Measurements from ENCODE around the gene WDR7.

WDR7 gene

GRCh38 chr18:57004366-57005121 is 353.4 kb downstream of the WDR7 start:
- peak; percentile 72 for DNase-seq

GRCh38 chr18:57008001-57008686 is 357.0 kb downstream of the WDR7 start:
- DNase-seq: peak; percentile 23

GRCh38 chr18:57009844-57010243 is 358.7 kb downstream of the WDR7 start:
- no peak for DNase-seq

GRCh38 chr18:57014772-57015413 is 363.7 kb downstream of the WDR7 start:
- no peak for DNase-seq

GRCh38 chr18:57015451-57015850 is 364.3 kb downstream of the WDR7 start:
- no peak for DNase-seq

- no peak for DNase-seq
Measured at GRCh38 chr18:57018845-57019244, 367.7 kb downstream of the WDR7 start.

GRCh38 chr18:57022716-57023115 is 371.6 kb downstream of the WDR7 start:
- DNase-seq: no peak

- no peak for DNase-seq
Measured at GRCh38 chr18:57023275-57023882, 372.2 kb downstream of the WDR7 start.

- DNase-seq: no peak
Measured at GRCh38 chr18:57025540-57025939, 374.4 kb downstream of the WDR7 start.

GRCh38 chr18:57026316-57026715 is 375.2 kb downstream of the WDR7 start:
- no peak for DNase-seq

GRCh38 chr18:57027190-57027708 is 376.1 kb downstream of the WDR7 start:
- no peak for DNase-seq

GRCh38 chr18:57029761-57030160 is 378.6 kb downstream of the WDR7 start:
- no peak for DNase-seq

- DNase-seq: no peak
Measured at GRCh38 chr18:57030417-57030816, 379.3 kb downstream of the WDR7 start.

- DNase-seq: no peak
Measured at GRCh38 chr18:57035590-57035989, 384.4 kb downstream of the WDR7 start.

- DNase-seq: no peak
Measured at GRCh38 chr18:57038395-57038794, 387.2 kb downstream of the WDR7 start.

GRCh38 chr18:57040175-57040574 is 389.0 kb downstream of the WDR7 start:
- DNase-seq: no peak

- no peak for DNase-seq
Measured at GRCh38 chr18:57043241-57043640, 392.1 kb downstream of the WDR7 start.

- no peak for DNase-seq
Measured at GRCh38 chr18:57048351-57048750, 397.2 kb downstream of the WDR7 start.

- no peak for DNase-seq
Measured at GRCh38 chr18:57048859-57049258, 397.7 kb downstream of the WDR7 start.

- no peak for DNase-seq
Measured at GRCh38 chr18:57050310-57050949, 399.3 kb downstream of the WDR7 start.

- DNase-seq: no peak
Measured at GRCh38 chr18:57051021-57051656, 400.0 kb downstream of the WDR7 start.

- DNase-seq: no peak
Measured at GRCh38 chr18:57051657-57052044, 400.5 kb downstream of the WDR7 start.

Data from inflammatory macrophage treated with lipopolysaccharide for 4 hours (primary cell).